Suppressor macrophage (primary cell): ENCODE results near the gene SPACA7.
A peak's percentile ranks its signal among the peaks of the same experiment; 100 is the strongest.

Experiments used
- DNase-seq, 4 experiments: peaks; one replicate each; pipeline ENCODE4 v3.0.0-alpha.2; 2020 to 2022

Gene SPACA7

GRCh38 chr13:112466132-112467058 is 90.2 kb downstream of the SPACA7 start:
- DNase-seq = no peak

- DNase-seq = no peak
Observed at GRCh38 chr13:112467236-112467635, 91.1 kb downstream of the SPACA7 start.

DNA sequence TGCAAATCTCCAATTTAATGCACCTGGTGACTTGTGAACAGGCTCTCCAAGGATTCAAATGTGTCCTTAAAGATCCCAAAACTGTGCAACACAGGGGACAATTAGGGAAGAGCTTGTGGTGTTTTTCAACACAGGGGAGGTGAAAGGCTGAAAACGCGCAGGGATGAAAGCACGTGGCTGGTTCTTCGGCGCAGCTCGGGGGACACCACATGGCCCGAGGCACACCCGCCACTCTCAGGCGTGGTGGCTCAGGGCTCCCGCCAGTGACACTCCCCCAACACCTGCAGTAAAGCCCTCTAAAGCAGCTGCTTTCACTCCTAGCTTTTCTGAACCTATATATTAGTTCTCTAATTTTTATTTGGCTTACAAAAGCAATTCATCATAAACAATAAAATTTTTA is 91.9 kb downstream of the SPACA7 start:
- no peak for DNase-seq

- no peak for DNase-seq
Observed at GRCh38 chr13:112469071-112469745, 93.1 kb downstream of the SPACA7 start.

- DNase-seq = no peak
Observed at GRCh38 chr13:112473818-112474217, 97.7 kb downstream of the SPACA7 start.

GRCh38 chr13:112474869-112475268 is 98.7 kb downstream of the SPACA7 start:
- DNase-seq = no peak

DNA sequence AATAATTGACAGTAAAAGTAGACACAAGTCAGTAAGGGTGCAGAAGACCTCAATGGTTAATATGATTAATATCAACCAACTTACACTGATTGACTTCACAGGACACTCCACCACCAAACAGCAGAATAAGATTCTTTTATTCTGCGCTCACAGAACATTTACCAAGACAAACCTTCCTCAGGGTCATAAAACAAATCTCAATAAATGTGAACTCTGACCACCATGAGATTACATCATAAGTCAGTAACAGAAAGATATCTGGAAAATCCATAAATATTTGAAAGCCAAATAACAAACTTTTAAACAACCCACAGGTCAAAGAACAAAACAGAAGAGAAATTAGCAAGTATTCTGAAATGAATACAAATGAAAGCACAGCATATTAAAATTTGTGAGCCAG is 99.7 kb downstream of the SPACA7 start:
- DNase-seq = no peak

GRCh38 chr13:112477070-112477619 is 101.0 kb downstream of the SPACA7 start:
- DNase-seq = no peak

- no peak for DNase-seq
Observed at GRCh38 chr13:112479389-112479788, 103.2 kb downstream of the SPACA7 start.

DNA sequence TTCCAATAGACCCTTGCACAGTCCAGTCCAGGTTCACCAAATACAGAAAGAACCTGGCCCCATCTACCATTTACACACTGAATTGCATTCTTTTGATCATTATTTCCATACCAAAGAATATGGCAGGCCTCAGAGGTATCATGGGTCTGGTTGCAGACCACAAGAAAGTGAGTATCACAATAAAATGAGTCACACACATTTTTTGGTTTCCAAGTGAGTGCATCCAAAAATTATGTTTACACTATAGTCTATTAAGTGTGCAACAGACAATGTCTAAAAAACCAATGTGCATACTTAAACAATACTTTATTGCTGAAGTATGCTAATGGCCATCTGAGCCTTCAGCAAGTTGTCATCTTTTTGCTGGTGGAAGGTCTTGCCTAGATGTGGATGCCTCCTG is 105.3 kb downstream of the SPACA7 start:
- DNase-seq = no peak

DNA sequence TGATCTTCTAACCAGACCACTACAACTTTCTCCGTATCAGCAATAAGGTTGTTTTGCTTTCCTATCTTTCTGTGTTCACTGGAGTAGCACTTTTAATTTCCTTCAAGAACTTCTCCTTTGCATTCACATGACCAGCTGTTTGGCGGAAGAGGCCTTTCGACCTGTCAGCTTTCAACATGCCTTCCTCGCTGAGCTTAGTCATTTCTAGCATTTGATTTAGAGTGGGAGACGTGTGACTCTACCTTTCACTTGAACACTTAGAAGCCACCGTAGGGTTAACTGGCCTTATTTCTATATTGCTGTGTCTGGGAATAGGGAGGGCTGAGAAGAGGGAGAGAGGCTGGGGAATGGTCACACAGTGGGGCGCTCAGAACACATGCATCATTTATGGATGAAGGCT is 107.1 kb downstream of the SPACA7 start:
- peak in 3 of 4 experiments; percentile 19 to 33 (median 24) for DNase-seq
